Measurements from ENCODE around the gene PLEKHH2. TPM values are rescaled to one million over a fixed set of nuclear protein-coding genes. Genes with fewer than 3 reads are reported as not detected.
"Not testable (repeated sequence)": the region's sequence is repeated elsewhere in the genome, so short reads cannot be mapped to it uniquely, and the experiment has no call there.

Gene PLEKHH2
- total RNA-seq, 4 donors from 2014 or later, result 47.1 to 124 (median 74.8) TPM

GRCh38 chr2:43725711-43726246, 88.7 kb downstream of the PLEKHH2 start:
- Histone ChIP-seq H3K27ac (peak overlapping the region; percentile 50 to 69), H3K4me1 (peaks cover 0 to 7% of the 10 kb centered on the region in 2 donors), H3K36me3 (no peaks in the 10 kb centered on the region), H3K4me3 (no peak overlapping the region), H3K9me3 (no peaks in the 10 kb centered on the region), H3K27me3 (no peaks in the 10 kb centered on the region)
- TF ChIP-seq, protein P1, sequence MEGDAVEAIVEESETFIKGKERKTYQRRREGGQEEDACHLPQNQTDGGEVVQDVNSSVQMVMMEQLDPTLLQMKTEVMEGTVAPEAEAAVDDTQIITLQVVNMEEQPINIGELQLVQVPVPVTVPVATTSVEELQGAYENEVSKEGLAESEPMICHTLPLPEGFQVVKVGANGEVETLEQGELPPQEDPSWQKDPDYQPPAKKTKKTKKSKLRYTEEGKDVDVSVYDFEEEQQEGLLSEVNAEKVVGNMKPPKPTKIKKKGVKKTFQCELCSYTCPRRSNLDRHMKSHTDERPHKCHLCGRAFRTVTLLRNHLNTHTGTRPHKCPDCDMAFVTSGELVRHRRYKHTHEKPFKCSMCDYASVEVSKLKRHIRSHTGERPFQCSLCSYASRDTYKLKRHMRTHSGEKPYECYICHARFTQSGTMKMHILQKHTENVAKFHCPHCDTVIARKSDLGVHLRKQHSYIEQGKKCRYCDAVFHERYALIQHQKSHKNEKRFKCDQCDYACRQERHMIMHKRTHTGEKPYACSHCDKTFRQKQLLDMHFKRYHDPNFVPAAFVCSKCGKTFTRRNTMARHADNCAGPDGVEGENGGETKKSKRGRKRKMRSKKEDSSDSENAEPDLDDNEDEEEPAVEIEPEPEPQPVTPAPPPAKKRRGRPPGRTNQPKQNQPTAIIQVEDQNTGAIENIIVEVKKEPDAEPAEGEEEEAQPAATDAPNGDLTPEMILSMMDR (IDR thresholded peaks at IDR 0.05), result no peak
- TF ChIP-seq POLR2A (IDR thresholded peaks at IDR 0.05), result no peak
- intact Hi-C loops (cut with DNase I; ENCODE audit: low total_unique reads), result no loop called here
- no peak for DNase-seq

GRCh38 chr2:43726961-43727633, 90.0 kb downstream of the PLEKHH2 start:
- H3K27ac ChIP-seq; H3K4me1 ChIP-seq; DNase-seq; H3K9me3 ChIP-seq; intact Hi-C loops (cut with DNase I; ENCODE audit: low total_unique reads); H3K4me3 ChIP-seq; H3K27me3 ChIP-seq; H3K36me3 ChIP-seq: not testable (repeated sequence)

DNA sequence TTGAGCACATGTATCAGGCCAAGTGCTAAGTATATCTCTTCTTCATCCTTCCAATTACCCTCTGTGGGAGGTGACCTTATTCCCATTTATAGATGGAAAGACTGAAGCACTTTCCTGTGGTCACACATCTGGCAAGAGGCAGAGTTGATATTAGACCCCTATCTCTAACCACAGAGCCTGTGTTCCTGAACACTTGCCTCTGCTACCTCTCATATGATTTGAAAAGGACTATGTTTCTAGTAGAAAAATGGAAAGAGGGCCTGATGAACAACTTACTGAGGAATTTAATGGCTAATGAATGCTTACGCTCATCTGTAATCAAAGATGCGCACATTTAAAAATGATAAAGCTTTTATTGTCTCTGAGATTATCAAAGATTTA, 90.6 kb downstream of the PLEKHH2 start:
- H3K4me3 ChIP-seq, result no peak overlapping the region
- H3K9me3 ChIP-seq, result no peaks in the 10 kb centered on the region
- H3K36me3 ChIP-seq, result no peaks in the 10 kb centered on the region
- DNase-seq, result no peak
- no peak overlapping the region for H3K27ac ChIP-seq
- TF ChIP-seq POLR2A (IDR thresholded peaks at IDR 0.05), result no peak
- TF ChIP-seq, protein P1 (IDR thresholded peaks at IDR 0.05), result no peak
- no peaks in the 10 kb centered on the region for H3K27me3 ChIP-seq
- H3K4me1 ChIP-seq, result peaks cover 0 to 7% of the 10 kb centered on the region in 2 donors
- intact Hi-C loops (cut with DNase I; ENCODE audit: low total_unique reads), result no loop called here

DNA sequence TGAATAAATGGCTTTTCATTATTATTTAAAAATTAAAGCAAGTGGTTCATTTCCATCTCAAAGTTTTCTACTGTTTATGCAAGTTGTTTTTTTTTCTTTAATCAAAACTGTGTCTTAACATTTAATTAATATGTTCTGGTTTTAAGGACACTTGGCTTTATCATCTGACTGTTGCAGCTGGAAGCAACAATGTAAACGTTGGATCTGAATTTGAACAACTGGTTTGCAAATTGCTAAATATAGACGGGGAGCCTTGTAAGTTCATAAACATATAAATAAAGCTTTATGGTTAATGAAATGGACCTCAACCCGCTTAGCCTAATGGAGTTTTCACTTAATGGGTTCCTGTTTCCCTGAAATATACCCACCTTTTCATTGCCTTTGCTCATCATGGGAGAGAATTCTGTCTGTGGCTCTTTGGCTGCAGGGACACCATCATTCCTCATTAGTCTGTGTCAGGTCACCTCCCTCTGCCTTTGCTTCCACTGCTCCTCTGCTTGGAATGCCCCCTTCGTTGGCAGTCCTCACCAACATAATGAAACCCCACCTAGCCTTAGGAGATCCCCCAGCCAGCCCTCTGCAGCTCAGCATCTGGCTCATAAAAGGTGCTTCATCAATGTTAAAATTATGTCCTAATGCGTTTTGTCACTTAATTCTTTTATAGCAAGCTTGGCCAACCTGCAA, 92.6 kb downstream of the PLEKHH2 start:
- Histone ChIP-seq H3K4me3 (no peak overlapping the region), H3K36me3 (no peaks in the 10 kb centered on the region), H3K27ac (no peak overlapping the region), H3K9me3 (no peaks in the 10 kb centered on the region), H3K4me1 (peaks cover 0 to 7% of the 10 kb centered on the region in 2 donors), H3K27me3 (no peaks in the 10 kb centered on the region)
- TF ChIP-seq, protein P1 (IDR thresholded peaks at IDR 0.05), result no peak
- no peak for TF ChIP-seq POLR2A (IDR thresholded peaks at IDR 0.05)
- intact Hi-C loops (cut with DNase I; ENCODE audit: low total_unique reads), result no loop called here
- no peak for DNase-seq

DNA sequence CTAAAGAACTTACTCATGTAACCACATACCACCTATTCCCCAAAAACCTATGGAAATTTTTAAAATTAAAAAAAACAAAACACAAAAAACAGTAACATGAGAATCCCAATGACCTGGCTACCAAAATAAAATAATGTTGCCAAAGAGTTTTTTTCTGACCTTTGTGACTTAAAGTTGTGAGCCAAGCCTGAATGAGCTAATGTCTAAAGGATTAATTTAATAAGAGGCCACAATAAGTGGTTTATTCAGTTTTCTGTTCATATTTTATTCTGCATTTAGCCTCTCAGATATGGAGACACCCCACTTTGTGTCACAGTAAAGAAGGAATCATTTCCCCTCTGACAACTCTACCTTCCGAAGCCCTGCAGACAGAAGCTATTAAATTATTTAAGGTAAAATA, 94.2 kb downstream of the PLEKHH2 start:
- no peak for DNase-seq
- intact Hi-C loops (cut with DNase I; ENCODE audit: low total_unique reads), result no loop called here
- H3K27me3 ChIP-seq, result no peaks in the 10 kb centered on the region
- no peaks in the 10 kb centered on the region for H3K4me1 ChIP-seq
- H3K36me3 ChIP-seq, result no peaks in the 10 kb centered on the region
- no peak overlapping the region for H3K4me3 ChIP-seq
- no peaks in the 10 kb centered on the region for H3K9me3 ChIP-seq
- no peak overlapping the region for H3K27ac ChIP-seq
- TF ChIP-seq POLR2A (IDR thresholded peaks at IDR 0.05), result no peak
- TF ChIP-seq, protein P1 (IDR thresholded peaks at IDR 0.05), result no peak
